HepG2 (cell line): ENCODE data around the gene NDRG3. TPM values are rescaled to one million over a fixed set of nuclear protein-coding genes. Genes with fewer than 3 reads are reported as not detected.

Experiments
- BRD4 ChIP-seq: sonication (generic); formaldehyde crosslinking; IDR thresholded peaks from 2 replicates; pipeline ENCODE4 v1.4.0; 2020; ENCODE audit warnings: missing genetic modification reagents
- CSRNP1 ChIP-seq: sonication (generic); formaldehyde crosslinking; IDR thresholded peaks from 2 replicates; pipeline ENCODE4 v1.8.1; 2023; ENCODE audit warnings: mild to moderate bottlenecking, missing genetic modification reagents
- CTCF ChIP-seq: sonication (generic); formaldehyde crosslinking; IDR thresholded peaks from 2 replicates; pipeline ENCODE4 v1.5.0; 2020; ENCODE audit warnings: mild to moderate bottlenecking, missing genetic modification reagents, moderate library complexity
- GTF2F1 ChIP-seq: fragments of 150-350 bp; IDR thresholded peaks from 2 replicates; pipeline ENCODE4 v1.6.1; 2014; ENCODE audit warnings: low read length
- HMGXB4 ChIP-seq, 2 experiments: sonication (generic) in 1 of 2; formaldehyde crosslinking in 1 of 2; IDR thresholded peaks; 2 replicates each; pipeline versions ENCODE4 v1.4.0 to v1.6.1; 2018 to 2020; ENCODE audit warnings: missing genetic modification reagents in 2 of 2, borderline replicate concordance in 1 of 2, low read depth in 1 of 2, mild to moderate bottlenecking in 1 of 2, missing biosample characterization in 1 of 2
- HNRNPLL ChIP-seq: fragments of 200-400 bp; formaldehyde crosslinking; IDR thresholded peaks from 2 replicates; pipeline ENCODE4 v1.6.1; 2017; ENCODE audit warnings: mild to moderate bottlenecking, low read depth, low read length; ENCODE audit not compliant: poor library complexity, severe bottlenecking
- RXRB ChIP-seq: IDR thresholded peaks from 2 replicates; pipeline ENCODE4 v1.6.1; 2016; ENCODE audit warnings: borderline replicate concordance, missing genetic modification reagents, missing compliant biosample characterization
- USF2 ChIP-seq, 2 experiments: sonication (generic) in 1 of 2; formaldehyde crosslinking in 1 of 2; IDR thresholded peaks; 2 replicates each; pipeline versions ENCODE4 v1.5.1 to v1.6.1; 2011 to 2020; ENCODE audit warnings: borderline replicate concordance in 1 of 2, low read depth in 1 of 2, low read length in 1 of 2, mild to moderate bottlenecking in 1 of 2, missing genetic modification reagents in 1 of 2, moderate library complexity in 1 of 2
- ZBTB10 ChIP-seq: sonication (generic); formaldehyde crosslinking; IDR thresholded peaks from 2 replicates; pipeline ENCODE4 v1.4.0; 2020; ENCODE audit warnings: missing genetic modification reagents, borderline replicate concordance
- ZGPAT ChIP-seq: IDR thresholded peaks from 2 replicates; pipeline ENCODE4 v1.6.1; 2016; ENCODE audit warnings: mild to moderate bottlenecking
- ZNF616 ChIP-seq: sonication (generic); formaldehyde crosslinking; IDR thresholded peaks from 2 replicates; pipeline ENCODE4 v1.5.0; 2020; ENCODE audit warnings: low read depth, mild to moderate bottlenecking, missing genetic modification reagents
- ZNF850 ChIP-seq: sonication (generic); formaldehyde crosslinking; conservative IDR thresholded peaks from 2 replicates; pipeline ENCODE4 v1.9.0; 2021; ENCODE audit warnings: mild to moderate bottlenecking, missing genetic modification reagents
- ZSCAN29 ChIP-seq: sonication (generic); formaldehyde crosslinking; conservative IDR thresholded peaks from 2 replicates; pipeline ENCODE4 v1.4.0; 2020; ENCODE audit warnings: mild to moderate bottlenecking, missing genetic modification reagents
- polyA plus RNA-seq, 8 experiments: library from polyadenylated mRNA; depleted of rRNA in 3 of 8; stranded (reverse) in 7 of 8; unstranded in 1 of 8; fragments of >200 nt; fragmentation: Illumina TruSeq in 4 of 8; extraction: Trizol in 4 of 8; gene quantifications; 2 replicates each; pipeline versions ENCODE4 v1.2.1 to v1.2.3, GENCODE V29; 2011 to 2016; ENCODE audit warnings: low read depth in 4 of 8, missing spikeins in 1 of 8, mixed read lengths in 1 of 8; ENCODE audit not compliant: insufficient read depth in 1 of 8
- total RNA-seq, 5 experiments: library from RNA; depleted of rRNA; stranded (reverse); fragments of >200 nt; fragmentation: Illumina TruSeq; extraction: Trizol; gene quantifications; 2 replicates each; pipeline ENCODE4 v1.2.3, GENCODE V29; 2016; ENCODE audit warnings: low read depth in 1 of 5

The NDRG3 gene
- total and polyA plus RNA-seq, 2 of the 13 experiments (the other 11 are each of a cell fraction or from before 2014, with no cell fraction given), result 36.0 to 40.5 TPM

GRCh38 chr20:36624068-36624943 is 121.6 kb downstream of the NDRG3 start (continued):
- TF ChIP-seq ZGPAT, result no peak
- 0 out of 2 replicates have a peak, but pooled peaks have one; percentile 45 for TF ChIP-seq RXRB
- TF ChIP-seq ZBTB10, result no peak
- TF ChIP-seq CSRNP1 (CRISPR knock-in tag), result no peak
- no peak for TF ChIP-seq HMGXB4 (CRISPR knock-in tag; IDR thresholded peaks at IDR 0.05; ENCODE audit: borderline replicate concordance in 1 of 2, low read depth in 1 of 2)
- TF ChIP-seq HNRNPLL, result no peak
- peak; percentile 61 for TF ChIP-seq CTCF (CRISPR knock-in tag)
- TF ChIP-seq ZNF616 (CRISPR knock-in tag), result no peak
- no peak for TF ChIP-seq ZNF850 (CRISPR knock-in tag)
- TF ChIP-seq BRD4, result no peak
- no peak for TF ChIP-seq GTF2F1
- no peak for TF ChIP-seq ZSCAN29 (CRISPR knock-in tag)
- no peak for TF ChIP-seq USF2 (IDR thresholded peaks at IDR 0.05; ENCODE audit: low read depth, low read length)
- no peak for TF ChIP-seq USF2 (CRISPR knock-in tag; IDR thresholded peaks at IDR 0.05; ENCODE audit: borderline replicate concordance)
